Choroid plexus epithelial cell (primary cell): ENCODE data around the gene RFX2.

Experiments
- DNase-seq: peaks from one replicate; pipeline ENCODE4 v3.0.0-alpha.2; 2010; ENCODE audit warnings: low read depth
- H3K4me3 ChIP-seq: 2 replicates; pipeline ENCODE4 v1.5.1; 2011; ENCODE audit warnings: low read depth, mild to moderate bottlenecking, control low read depth, low read length, moderate library complexity
- CTCF ChIP-seq: conservative IDR thresholded peaks from 2 replicates; pipeline ENCODE4 v1.5.1; 2011; ENCODE audit warnings: low read depth, mild to moderate bottlenecking, control low read depth, inconsistent platforms, low read length, moderate library complexity

RFX2 gene

GRCh38 chr19:6110360-6110977, at the start of gene RFX2:
Gene RFX2 (minus strand): TSS chr19:6110500. CDS start chr19:6047496, 63,004 bp downstream.
- H3K4me3 ChIP-seq, result peak within 1 kb of the TSS; percentile 71
- peak; percentile 99 for DNase-seq
- no peak for TF ChIP-seq CTCF

GRCh38 chr19:6156033-6156432, 45.7 kb upstream of the RFX2 start:
- TF ChIP-seq CTCF, result no peak
- no peak for DNase-seq
- no peak overlapping the region for H3K4me3 ChIP-seq

- TF ChIP-seq CTCF, result no peak
- DNase-seq, result no peak
- no peak overlapping the region for H3K4me3 ChIP-seq
Observed at GRCh38 chr19:6150289-6150688, 40.0 kb upstream of the RFX2 start.

- DNase-seq, result no peak
- H3K4me3 ChIP-seq, result no peak overlapping the region
- no peak for TF ChIP-seq CTCF
Observed at GRCh38 chr19:6141217-6141616, 30.9 kb upstream of the RFX2 start.

GRCh38 chr19:6138511-6138910, 28.2 kb upstream of the RFX2 start:
- no peak for DNase-seq
- no peak for TF ChIP-seq CTCF
- H3K4me3 ChIP-seq, result no peak overlapping the region

- no peak overlapping the region for H3K4me3 ChIP-seq
- no peak for TF ChIP-seq CTCF
- DNase-seq, result no peak
Observed at GRCh38 chr19:6138066-6138465, 27.8 kb upstream of the RFX2 start.

- no peak overlapping the region for H3K4me3 ChIP-seq
- DNase-seq, result no peak
- TF ChIP-seq CTCF, result no peak
Observed at GRCh38 chr19:6133231-6133630, 22.9 kb upstream of the RFX2 start.
